PC-9 (cell line): ENCODE measurements around the gene ANKRD36C.
"Not testable (repeated sequence)": the region's sequence is repeated elsewhere in the genome, so short reads cannot be mapped to it uniquely, and the experiment has no call there.

Source experiments
- CTCF ChIP-seq: fragments of 200-600 bp; sonication (generic); conservative IDR thresholded peaks from 2 replicates; pipeline ENCODE4 v1.6.1; 2017; ENCODE audit warnings: mixed run types, antibody characterized with exemption, mild to moderate bottlenecking, moderate library complexity
- EZH2 ChIP-seq: fragments of 200-600 bp; sonication (generic); IDR thresholded peaks from 2 replicates; pipeline ENCODE4 v1.8.0; 2017; ENCODE audit warnings: antibody characterized with exemption, low read depth

DNA sequence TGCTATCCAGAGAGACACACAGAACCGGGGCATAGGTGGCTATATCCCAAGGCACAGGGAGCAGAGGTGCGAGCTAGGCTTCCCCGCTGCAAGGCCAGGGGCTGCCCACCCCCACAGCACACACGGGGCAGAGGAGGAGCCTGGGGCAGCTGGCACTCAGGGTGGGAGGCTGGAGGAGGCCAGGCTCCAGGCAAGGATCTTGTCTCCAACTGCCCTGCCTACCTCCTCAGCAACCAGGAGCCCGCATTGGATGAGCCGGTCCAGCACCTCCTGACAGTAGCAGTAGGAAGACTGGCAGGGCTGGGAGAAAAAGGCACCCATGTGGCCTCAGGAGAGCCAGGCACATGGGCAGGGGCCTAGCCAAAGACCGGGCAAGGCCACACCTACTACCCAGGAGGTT lies 32.1 kb upstream of the ANKRD36C start:
- not testable (repeated sequence) for TF ChIP-seq CTCF, EZH2
